GM19328 (cell line): ENCODE results near the gene CXorf49.
"Not testable (repeated sequence)": the region's sequence is repeated elsewhere in the genome, so short reads cannot be mapped to it uniquely, and the experiment has no call there.

ENCODE experiments used
- ATAC-seq: cut with Tn5 transposase; IDR thresholded peaks from one replicate; pipeline ENCODE4 v1.9.1; 2021; ENCODE audit warnings: mild to moderate bottlenecking, moderate library complexity; ENCODE audit not compliant: unreplicated experiment

The CXorf49 gene

DNA sequence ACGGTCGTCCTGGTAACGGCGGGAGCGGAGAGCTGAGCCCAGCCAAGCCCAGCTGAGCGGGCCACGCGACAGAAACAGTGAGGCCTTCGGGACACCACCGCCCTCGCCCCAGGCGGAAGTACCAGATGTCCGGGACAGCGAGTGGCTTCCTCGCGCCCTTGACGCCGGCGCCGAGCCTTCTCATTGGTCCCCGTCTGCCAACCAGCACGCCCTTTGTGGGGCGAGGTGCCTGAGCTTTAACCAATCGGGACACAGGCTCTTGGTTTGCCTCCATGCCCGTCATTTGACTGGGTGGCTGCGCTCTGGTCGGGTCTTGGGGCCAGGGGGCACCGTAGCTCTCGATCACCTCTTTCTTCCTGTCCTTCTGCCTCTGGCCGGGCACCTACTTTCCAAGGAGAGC is at the start of gene CXorf49:
CXorf49 (minus strand) TSS at position 101 of the 400 bp plus-strand sequence. CDS start 134 bp downstream, outside the sequence.
- not testable (repeated sequence) for ATAC-seq

DNA sequence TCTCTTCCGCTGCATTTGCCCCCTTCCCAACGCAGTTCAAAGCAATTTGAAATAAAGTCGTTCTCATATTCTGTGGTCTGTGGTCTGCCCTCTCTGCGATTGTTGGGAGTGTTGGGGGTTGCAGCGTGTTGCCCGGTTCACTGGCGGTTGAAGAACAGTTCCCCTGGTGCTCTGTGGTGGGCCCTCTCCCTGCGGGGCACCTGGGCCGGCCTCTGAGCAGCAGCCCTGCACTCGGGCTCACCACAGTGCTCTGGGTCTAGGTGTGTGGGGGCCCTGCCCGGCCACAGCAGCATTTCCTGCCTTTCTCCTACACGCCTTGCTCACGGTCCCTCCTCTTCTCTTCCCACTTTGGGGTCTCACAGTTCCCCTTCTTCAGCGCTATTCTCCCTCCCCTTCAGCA is 49.0 kb upstream of the CXorf49 start:
- ATAC-seq: not testable (repeated sequence)

GRCh38 chrX:71765613-71766012 is 47.5 kb upstream of the CXorf49 start:
- not testable (repeated sequence) for ATAC-seq

GRCh38 chrX:71764832-71765231 is 46.7 kb upstream of the CXorf49 start:
- ATAC-seq: not testable (repeated sequence)

DNA sequence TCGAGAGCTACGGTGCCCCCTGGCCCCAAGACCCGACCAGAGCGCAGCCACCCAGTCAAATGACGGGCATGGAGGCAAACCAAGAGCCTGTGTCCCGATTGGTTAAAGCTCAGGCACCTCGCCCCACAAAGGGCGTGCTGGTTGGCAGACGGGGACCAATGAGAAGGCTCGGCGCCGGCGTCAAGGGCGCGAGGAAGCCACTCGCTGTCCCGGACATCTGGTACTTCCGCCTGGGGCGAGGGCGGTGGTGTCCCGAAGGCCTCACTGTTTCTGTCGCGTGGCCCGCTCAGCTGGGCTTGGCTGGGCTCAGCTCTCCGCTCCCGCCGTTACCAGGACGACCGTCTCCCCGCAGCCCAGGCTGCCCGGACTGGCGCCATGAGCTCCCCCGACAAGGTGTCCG is 45.0 kb upstream of the CXorf49 start, which contains the start of gene CXorf49B:
CXorf49B (plus strand) TSS at position 301 of the 400 bp plus-strand sequence; CDS start at position 376, 75 bp downstream.
- not testable (repeated sequence) for ATAC-seq

DNA sequence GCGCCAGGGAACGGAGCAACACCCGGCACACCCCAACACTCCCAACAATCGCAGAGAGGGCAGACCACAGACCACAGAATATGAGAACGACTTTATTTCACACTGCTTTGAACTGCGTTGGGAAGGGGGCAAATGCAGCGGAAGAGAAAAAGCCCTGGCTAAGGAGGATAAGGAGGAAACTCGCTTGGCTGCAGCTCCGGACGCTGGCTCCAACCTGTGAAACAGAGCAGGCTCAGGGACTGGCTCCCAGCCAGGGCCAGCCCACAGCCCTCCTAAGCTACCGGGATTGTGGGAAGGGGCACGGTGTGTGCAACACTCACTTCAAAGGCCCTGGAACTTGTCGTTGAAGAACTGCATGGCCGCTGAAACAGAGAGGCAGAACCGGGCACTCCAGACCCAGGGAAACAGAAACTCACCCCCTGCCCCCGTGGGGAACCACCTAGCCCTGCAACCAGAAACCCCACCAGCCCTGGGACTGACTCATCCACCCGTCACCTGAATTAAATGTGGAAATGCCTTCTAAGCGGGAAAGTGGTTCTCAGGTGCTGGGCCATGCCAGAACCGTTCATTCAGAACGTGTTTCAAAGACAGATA is 42.7 kb upstream of the CXorf49 start:
- ATAC-seq: not testable (repeated sequence)

GRCh38 chrX:71720289-71720886 is 2.3 kb upstream of the CXorf49 start:
- ATAC-seq: not testable (repeated sequence)

- not testable (repeated sequence) for ATAC-seq
Measured at GRCh38 chrX:71719195-71719594, 1.1 kb upstream of the CXorf49 start.

GRCh38 chrX:71716323-71716722 is 1.8 kb downstream of the CXorf49 start:
- ATAC-seq: not testable (repeated sequence)

- ATAC-seq: not testable (repeated sequence)
Measured at GRCh38 chrX:71715551-71715950, 2.5 kb downstream of the CXorf49 start.

GRCh38 chrX:71714064-71714463 is 4.0 kb downstream of the CXorf49 start:
- not testable (repeated sequence) for ATAC-seq

DNA sequence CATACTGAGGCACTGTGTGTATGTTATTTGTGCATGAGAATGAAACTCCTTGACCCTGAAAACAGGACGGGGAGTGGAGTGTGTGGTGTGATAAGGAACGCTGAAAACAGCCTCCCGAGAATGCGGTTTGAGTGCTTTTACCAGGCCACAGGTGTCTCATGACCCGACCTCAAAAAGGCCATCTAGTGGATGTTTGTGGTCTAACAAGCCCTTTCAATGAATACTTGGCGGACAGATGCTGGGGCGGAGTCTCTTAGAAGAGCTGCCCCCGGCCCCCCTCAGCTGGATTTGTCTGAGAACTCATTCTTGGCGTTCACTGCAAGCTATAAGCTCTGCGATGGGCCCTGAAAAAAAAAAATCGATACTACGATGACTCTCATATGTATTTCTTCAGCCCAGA is 15.2 kb downstream of the CXorf49 start:
- ATAC-seq: not testable (repeated sequence)

- ATAC-seq: not testable (repeated sequence)
Measured at GRCh38 chrX:71699023-71699344, 19.1 kb downstream of the CXorf49 start.

DNA sequence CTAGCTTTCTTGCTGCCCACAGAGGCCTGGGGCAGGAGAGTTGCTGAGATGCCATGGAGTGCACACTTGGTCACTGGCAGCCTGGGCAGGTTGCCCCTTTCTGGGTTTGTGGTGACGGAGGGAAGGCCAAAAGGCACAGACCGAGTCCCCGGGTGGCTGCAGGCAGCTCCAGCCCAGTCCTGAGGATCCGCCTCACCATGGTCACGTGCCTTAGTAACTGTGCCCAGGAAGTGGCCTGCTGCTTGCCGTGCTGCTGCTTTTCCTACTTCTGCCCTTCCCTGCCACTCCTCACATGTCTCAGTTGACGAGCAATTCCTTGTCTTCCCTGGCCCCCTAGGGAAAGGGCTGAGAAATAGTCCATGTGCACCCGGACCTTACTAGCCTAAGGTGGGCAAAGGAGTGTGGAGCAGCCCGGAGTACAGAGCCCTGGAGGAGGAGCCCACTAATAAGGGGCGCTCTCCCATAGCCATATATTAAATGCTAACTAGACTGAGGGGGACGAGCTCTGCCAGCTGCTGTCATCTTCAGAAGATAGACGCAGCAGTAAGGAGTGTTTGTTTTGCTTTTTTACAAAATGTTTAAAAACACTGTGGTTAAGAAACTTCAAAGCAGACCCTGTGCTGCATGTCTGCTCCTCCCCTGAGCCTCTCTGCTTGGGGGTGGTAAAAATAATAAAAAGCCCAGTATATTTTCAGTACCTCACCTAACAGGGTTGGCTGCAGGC is 19.6 kb downstream of the CXorf49 start:
- not testable (repeated sequence) for ATAC-seq

GRCh38 chrX:71697466-71698298 is 20.4 kb downstream of the CXorf49 start:
- not testable (repeated sequence) for ATAC-seq

DNA sequence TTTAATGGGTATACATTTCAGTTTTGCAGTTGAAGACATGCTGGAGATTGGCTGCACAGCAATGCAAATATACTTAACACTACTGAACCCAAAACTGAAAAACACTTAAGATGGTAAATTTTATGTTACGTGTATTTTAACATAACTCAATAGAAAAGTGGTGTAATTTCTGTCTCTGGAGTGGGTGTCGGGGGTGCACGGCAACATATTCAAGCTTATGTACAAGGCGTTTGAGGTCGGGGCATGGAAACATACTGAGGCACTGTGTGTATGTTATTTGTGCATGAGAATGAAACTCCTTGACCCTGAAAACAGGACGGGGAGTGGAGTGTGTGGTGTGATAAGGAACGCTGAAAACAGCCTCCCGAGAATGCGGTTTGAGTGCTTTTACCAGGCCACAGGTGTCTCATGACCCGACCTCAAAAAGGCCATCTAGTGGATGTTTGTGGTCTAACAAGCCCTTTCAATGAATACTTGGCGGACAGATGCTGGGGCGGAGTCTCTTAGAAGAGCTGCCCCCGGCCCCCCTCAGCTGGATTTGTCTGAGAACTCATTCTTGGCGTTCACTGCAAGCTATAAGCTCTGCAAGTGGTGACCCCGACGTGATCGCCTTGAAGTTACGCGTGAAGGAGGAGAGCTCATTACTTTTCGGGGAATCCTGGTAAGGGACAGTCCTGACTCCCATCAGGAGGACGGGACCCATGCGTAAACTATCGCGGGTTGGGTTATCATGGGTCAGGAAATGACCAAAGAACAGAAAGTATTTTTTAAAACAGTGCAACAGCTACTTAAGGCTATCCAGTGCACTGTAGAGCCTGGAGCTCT is 21.2 kb downstream of the CXorf49 start:
- ATAC-seq: not testable (repeated sequence)

DNA sequence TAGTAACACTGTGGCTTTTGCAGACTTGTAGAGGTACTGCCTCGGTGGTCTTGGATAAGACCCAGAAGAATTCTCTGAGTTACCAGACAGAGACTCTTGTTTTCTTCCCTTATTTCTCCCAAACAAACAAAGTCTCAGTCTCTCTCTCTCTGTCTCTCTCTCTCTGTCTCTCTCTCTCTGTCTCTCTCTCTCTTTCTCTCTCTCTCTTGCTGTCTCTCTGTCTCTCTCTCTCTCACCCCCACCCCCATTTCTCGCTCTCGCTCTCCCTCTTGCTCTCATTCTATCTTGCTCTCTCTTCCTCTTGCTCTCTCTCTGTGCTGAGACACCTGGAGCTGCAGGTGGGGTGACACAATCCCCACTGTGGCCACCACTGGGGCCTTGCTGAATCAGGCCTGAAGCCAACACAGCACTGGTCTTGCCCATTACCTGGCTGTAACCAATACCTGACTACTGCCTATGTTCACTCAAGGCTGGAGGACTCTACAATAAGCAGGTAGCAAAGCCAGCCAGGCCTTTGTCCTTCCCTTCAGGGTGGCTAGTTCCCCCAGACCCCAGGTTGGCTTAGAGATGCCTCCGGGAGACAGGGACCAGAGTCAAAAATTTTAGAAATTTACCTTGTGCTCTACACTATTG is 38.4 kb downstream of the CXorf49 start:
- no peak for ATAC-seq

GRCh38 chrX:71677195-71677594 is 40.9 kb downstream of the CXorf49 start:
- not testable (repeated sequence) for ATAC-seq

DNA sequence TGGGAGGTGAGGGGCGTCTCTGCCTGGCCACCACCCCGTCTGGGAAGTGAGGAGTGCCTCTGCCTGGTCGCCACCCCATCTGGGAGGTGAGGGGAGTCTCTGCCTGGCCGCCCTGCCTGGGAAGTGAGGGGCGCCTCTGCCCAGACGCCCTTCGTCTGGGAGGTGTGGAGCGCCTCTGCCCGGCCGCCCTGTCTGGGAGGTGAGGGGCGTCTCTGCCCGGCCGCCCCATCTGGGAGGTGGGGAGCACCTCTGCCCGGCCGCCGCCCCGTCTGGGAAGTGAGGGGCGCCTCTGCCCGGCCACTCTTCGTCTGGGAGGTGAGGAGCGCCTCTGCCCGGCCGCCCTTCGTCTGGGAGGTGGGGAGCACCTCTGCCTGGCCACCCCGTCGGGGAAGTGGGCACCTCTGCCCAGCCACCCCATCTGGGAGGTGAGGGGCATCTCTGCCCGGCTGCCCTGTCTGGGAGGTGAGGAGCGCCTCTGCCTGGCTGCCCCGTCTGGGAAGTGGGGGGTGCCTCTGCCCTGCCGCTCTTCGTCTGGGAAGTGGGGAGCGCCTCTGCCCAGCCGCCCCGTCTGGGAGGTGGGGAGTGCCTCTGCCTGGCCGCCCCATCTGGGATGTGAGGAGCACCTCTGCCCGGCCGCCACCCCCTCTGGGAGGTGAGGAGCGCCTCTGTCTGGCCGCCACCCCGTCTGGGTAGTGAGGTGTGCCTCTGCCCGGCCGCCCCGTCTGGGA is 41.9 kb downstream of the CXorf49 start:
- ATAC-seq: not testable (repeated sequence)
